CD4-positive, alpha-beta T cell (primary cell): ENCODE results near the gene CMIP. TPM values are rescaled to one million over a fixed set of nuclear protein-coding genes. Genes with fewer than 3 reads are reported as not detected.

Source experiments
- ATAC-seq: fragments of 200-7000 bp; cut with Tn5 transposase; one replicate; pipeline ENCODE4 v1.10.0; 2022; ENCODE audit warnings: mild to moderate bottlenecking; ENCODE audit not compliant: poor library complexity
- CTCF ChIA-PET: fragments of 350-600 bp; sonication (Branson Sonifier 250); formaldehyde crosslinking; loops from one replicate; lab custom pipeline; 2021; ENCODE audit warnings: antibody characterized with exemption, inconsistent platforms; lab: Charles Lee
- POLR2A ChIA-PET: fragments of 350-600 bp; sonication (Branson Sonifier 250); formaldehyde crosslinking; loops from one replicate; lab custom pipeline; 2021; ENCODE audit warnings: antibody characterized with exemption, inconsistent platforms; lab: Charles Lee
- DNase-seq, 14 experiments: peaks; one replicate each; pipeline ENCODE4 v3.0.0-alpha.2; 2013 to 2020; ENCODE audit warnings: mixed read lengths in 2 of 14
- H3K27ac ChIP-seq, 2 donors: one replicate each; pipeline versions ENCODE4 v1.5.1 to v1.7.0; 2013; ENCODE audit warnings: low read length in 2 of 2, low read depth in 1 of 2, mild to moderate bottlenecking in 1 of 2
- H3K27me3 ChIP-seq, 2 experiments: 1 replicate in 1 of 2; 2 replicates in 1 of 2; pipeline versions ENCODE4 v1.6.1 to v1.7.0; 2013; ENCODE audit warnings: low read length in 2 of 2, control low read depth in 1 of 2, mild to moderate bottlenecking in 1 of 2, moderate library complexity in 1 of 2; ENCODE audit not compliant: insufficient read depth in 2 of 2, control insufficient read depth in 1 of 2
- H3K36me3 ChIP-seq: one replicate; pipeline ENCODE4 v1.6.1; 2013; ENCODE audit warnings: low read length, control low read depth; ENCODE audit not compliant: insufficient read depth
- H3K4me1 ChIP-seq: one replicate; pipeline ENCODE4 v1.6.1; 2013; ENCODE audit warnings: low read length, control low read depth; ENCODE audit not compliant: insufficient read depth
- H3K4me3 ChIP-seq: one replicate; pipeline ENCODE4 v1.5.1; 2013; ENCODE audit warnings: mild to moderate bottlenecking, low read length, moderate library complexity
- H3K9me3 ChIP-seq, 2 experiments: 1 replicate in 1 of 2; 2 replicates in 1 of 2; pipeline versions ENCODE4 v1.6.1 to v1.7.0; 2013; ENCODE audit warnings: low read length in 2 of 2, mild to moderate bottlenecking in 2 of 2, control low read depth in 1 of 2, moderate library complexity in 1 of 2; ENCODE audit not compliant: control insufficient read depth in 1 of 2, insufficient read depth in 1 of 2
- H3K27ac Mint-ChIP-seq: one replicate; pipeline ENCODE4 v1.8.0; 2020; ENCODE audit warnings: mixed read lengths
- H3K27me3 Mint-ChIP-seq: one replicate; pipeline ENCODE4 v1.8.0; 2021; ENCODE audit warnings: mixed read lengths
- H3K36me3 Mint-ChIP-seq: one replicate; pipeline ENCODE4 v1.8.0; 2021; ENCODE audit warnings: low read depth, mixed read lengths
- H3K4me1 Mint-ChIP-seq: one replicate; pipeline ENCODE4 v1.8.0; 2021; ENCODE audit warnings: low read depth, mixed read lengths
- H3K4me3 Mint-ChIP-seq: one replicate; pipeline ENCODE4 v1.8.0; 2020; ENCODE audit warnings: mild to moderate bottlenecking, mixed read lengths
- H3K9me3 Mint-ChIP-seq: one replicate; pipeline ENCODE4 v1.8.0; 2020; ENCODE audit warnings: mixed read lengths
- intact Hi-C, 2 experiments: fragments of 100-400 bp; cut with DNase I in 1 of 2; cut with micrococcal nuclease in 1 of 2; formaldehyde crosslinking; loops; one replicate each; pipeline versions ENCODE4 v1.15.1 to v1.9.0; 2023 to 2025; cut with DNase I, micrococcal nuclease
- total RNA-seq, 174 experiments: library from RNA in 2 of 174; stranded (reverse) in 2 of 174; gene quantifications; one replicate each; pipeline ENCODE4 v1.2.3 and lab custom pipeline; 2021 to 2026
- TF ChIP-seq, protein P1 (sequence below): fragments of 200-600 bp; IDR thresholded peaks from one replicate; pipeline ENCODE4 v1.8.0; 2022; ENCODE audit warnings: antibody characterized with exemption, mild to moderate bottlenecking

Gene CMIP
- total RNA-seq, 2 experiments from 2014 or later, result 33.5 to 35.3 TPM

DNA sequence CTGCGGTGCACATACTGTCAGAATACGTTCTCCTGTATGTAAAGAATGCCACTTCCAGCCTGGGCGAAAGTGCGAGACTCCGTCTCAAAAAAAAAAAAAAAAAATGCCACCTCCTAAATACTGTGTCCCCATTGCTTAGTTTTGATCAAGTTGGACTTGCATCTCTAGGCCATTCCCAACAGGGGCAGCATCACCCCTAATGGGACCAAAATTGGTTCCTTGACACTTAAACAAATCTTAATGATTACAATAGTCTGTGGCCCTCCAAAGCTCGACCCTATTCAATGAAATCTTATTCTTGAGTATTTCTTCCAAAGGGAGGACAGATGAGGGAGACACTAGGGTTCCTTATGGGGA lies 179.8 kb downstream of the CMIP start:
- POLR2A ChIA-PET, result interaction anchor here (1.0 kb wide), 1 partner anchor 90 kb away, joined by 3 read pairs; no protein-coding TSS in a partner anchor
- TF ChIP-seq, protein P1, sequence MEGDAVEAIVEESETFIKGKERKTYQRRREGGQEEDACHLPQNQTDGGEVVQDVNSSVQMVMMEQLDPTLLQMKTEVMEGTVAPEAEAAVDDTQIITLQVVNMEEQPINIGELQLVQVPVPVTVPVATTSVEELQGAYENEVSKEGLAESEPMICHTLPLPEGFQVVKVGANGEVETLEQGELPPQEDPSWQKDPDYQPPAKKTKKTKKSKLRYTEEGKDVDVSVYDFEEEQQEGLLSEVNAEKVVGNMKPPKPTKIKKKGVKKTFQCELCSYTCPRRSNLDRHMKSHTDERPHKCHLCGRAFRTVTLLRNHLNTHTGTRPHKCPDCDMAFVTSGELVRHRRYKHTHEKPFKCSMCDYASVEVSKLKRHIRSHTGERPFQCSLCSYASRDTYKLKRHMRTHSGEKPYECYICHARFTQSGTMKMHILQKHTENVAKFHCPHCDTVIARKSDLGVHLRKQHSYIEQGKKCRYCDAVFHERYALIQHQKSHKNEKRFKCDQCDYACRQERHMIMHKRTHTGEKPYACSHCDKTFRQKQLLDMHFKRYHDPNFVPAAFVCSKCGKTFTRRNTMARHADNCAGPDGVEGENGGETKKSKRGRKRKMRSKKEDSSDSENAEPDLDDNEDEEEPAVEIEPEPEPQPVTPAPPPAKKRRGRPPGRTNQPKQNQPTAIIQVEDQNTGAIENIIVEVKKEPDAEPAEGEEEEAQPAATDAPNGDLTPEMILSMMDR, result no peak
- no peaks in the 10 kb centered on the region for H3K9me3 ChIP-seq

GRCh38 chr16:81624760-81625543 lies 180.3 kb downstream of the CMIP start:
- Histone ChIP-seq H3K27ac (no peak overlapping the region), H3K4me1 (peaks cover 12% of the 10 kb centered on the region), H3K27me3 (no peaks in the 10 kb centered on the region), H3K9me3 (no peaks in the 10 kb centered on the region), H3K4me3 (no peak overlapping the region), H3K36me3 (peaks cover 13% of the 10 kb centered on the region)
- TF ChIP-seq, protein P1, result no peak
- H3K27me3 Mint-ChIP-seq, result no peaks in the 10 kb centered on the region
- H3K4me3 Mint-ChIP-seq, result no peak overlapping the region
- ChIA-PET POLR2A (no interaction called here), CTCF (interaction anchor here (1.1 kb wide), 1 partner anchor 99 kb away, joined by 3 read pairs; no protein-coding TSS in a partner anchor)
- H3K27ac Mint-ChIP-seq, result peak overlapping the region; percentile 43
- H3K4me1 Mint-ChIP-seq, result peaks cover 19% of the 10 kb centered on the region
- no peaks in the 10 kb centered on the region for H3K9me3 Mint-ChIP-seq
- DNase-seq, result no peak
- H3K36me3 Mint-ChIP-seq, result peaks cover 21% of the 10 kb centered on the region
- ATAC-seq, result no peak
- intact Hi-C loops, result loop anchor here in 1 of 2 experiments (1.0 to 10.0 kb wide), 3 partner anchors 37 to 610 kb away; no protein-coding TSS in a partner anchor

More for the DNA sequence above, 179.8 kb downstream of the CMIP start:
- CTCF ChIA-PET, result interaction anchor here (1.1 to 1.7 kb wide), 3 partner anchors 99 to 113 kb away, joined by 3 read pairs; no protein-coding TSS in a partner anchor
- peak overlapping the region; percentile 43 for H3K27ac Mint-ChIP-seq
- Histone ChIP-seq H3K4me1 (peaks cover 12% of the 10 kb centered on the region), H3K27me3 (no peaks in the 10 kb centered on the region), H3K4me3 (no peak overlapping the region), H3K36me3 (peaks cover 13% of the 10 kb centered on the region), H3K27ac (no peak overlapping the region)
- H3K4me1 Mint-ChIP-seq, result peaks cover 16% of the 10 kb centered on the region
- no peak overlapping the region for H3K4me3 Mint-ChIP-seq
- H3K27me3 Mint-ChIP-seq, result no peaks in the 10 kb centered on the region
- peaks cover 19% of the 10 kb centered on the region for H3K36me3 Mint-ChIP-seq
- intact Hi-C loops, result loop anchor here in 1 of 2 experiments (1.0 to 10.0 kb wide), 3 partner anchors 38 to 610 kb away; no protein-coding TSS in a partner anchor
- ATAC-seq (no peak), DNase-seq (no peak)
- no peaks in the 10 kb centered on the region for H3K9me3 Mint-ChIP-seq

DNA sequence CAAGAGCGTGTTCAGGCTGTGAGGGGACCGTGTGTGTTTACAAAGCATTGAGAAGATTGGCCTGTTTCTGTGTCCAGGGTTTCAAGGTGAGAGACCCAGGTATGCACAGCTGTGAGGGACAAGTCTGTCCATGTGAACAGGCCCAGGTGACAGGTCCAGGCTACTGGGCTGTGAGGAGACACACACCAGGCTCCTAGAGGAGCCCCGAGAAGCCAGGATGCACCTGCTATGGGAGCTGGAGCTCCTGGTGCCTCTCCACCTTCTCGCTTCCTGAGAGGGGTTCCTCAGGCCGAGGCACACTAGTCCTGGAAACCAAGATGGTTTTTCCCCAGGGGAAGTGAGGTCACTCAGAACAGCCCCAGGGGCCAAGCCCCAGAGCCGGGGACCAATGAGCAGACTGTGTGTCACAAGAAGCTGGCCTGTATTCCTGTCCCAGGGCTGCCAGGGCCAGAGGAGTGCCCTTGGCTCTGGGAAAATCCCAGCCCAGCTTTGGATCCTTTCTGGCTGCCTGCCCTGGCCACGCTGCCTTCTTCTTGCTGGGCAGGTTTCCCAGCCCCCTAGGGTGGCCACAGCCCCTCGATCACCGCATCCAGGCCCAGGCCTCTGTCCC lies 181.0 kb downstream of the CMIP start:
- Mint-ChIP-seq H3K27me3 (no peaks in the 10 kb centered on the region), H3K27ac (no peak overlapping the region), H3K4me3 (no peak overlapping the region), H3K4me1 (peaks cover 20% of the 10 kb centered on the region), H3K9me3 (no peaks in the 10 kb centered on the region), H3K36me3 (peaks cover 23% of the 10 kb centered on the region)
- Histone ChIP-seq H3K36me3 (peaks cover 13% of the 10 kb centered on the region), H3K27ac (no peak overlapping the region), H3K27me3 (no peaks in the 10 kb centered on the region), H3K4me1 (peaks cover 13% of the 10 kb centered on the region), H3K4me3 (no peak overlapping the region), H3K9me3 (no peaks in the 10 kb centered on the region)
- ChIA-PET POLR2A (no interaction called here), CTCF (no interaction called here)
- intact Hi-C loops, result loop anchor here in 1 of 2 experiments (10.0 kb wide), 1 partner anchor 611 kb away; no protein-coding TSS in a partner anchor
- TF ChIP-seq, protein P1, result no peak
- DNase-seq (peak in 2 of 14 experiments; percentile 43 to 54), ATAC-seq (no peak)
